ENCODE measurements around the gene WDFY2. TPM values are rescaled to one million over a fixed set of nuclear protein-coding genes. Genes with fewer than 3 reads are reported as not detected.

WDFY2 gene
- total RNA-seq, 1 donor: 10.2 TPM

DNA sequence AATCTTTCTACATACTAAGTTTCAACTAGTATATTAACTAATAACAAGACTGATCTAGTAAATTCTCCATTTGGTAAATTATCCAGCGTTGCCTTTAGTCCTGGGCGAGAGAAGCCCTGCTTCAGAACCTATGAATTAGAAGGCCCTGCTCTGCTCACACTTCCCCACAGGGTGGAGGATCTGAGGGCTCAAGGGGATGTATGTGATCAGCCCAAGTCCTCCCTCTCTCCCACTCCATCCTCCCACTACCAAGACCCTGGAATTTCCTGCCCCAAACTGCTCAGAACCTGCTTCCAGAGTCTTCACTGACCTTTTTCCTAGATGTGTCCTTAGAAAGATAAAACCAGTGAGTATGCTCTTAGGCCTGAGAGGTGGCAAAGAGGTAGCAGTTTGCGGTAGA is 91.6 kb downstream of the WDFY2 start:
- no peak for TF ChIP-seq CTCF (IDR thresholded peaks at IDR 0.05; ENCODE audit: insufficient read depth, low read length)
- no peak overlapping the region for H3K4me3 ChIP-seq (ENCODE audit: low read depth, low read length)
- no peak for DNase-seq (ENCODE audit: low read depth)

- DNase-seq (ENCODE audit: low read depth): no peak
- TF ChIP-seq CTCF (IDR thresholded peaks at IDR 0.05; ENCODE audit: insufficient read depth, low read length): no peak
- H3K4me3 ChIP-seq (ENCODE audit: low read depth, low read length): no peak overlapping the region
Measured at GRCh38 chr13:51676739-51677138, 92.5 kb downstream of the WDFY2 start.

- no peak overlapping the region for H3K4me3 ChIP-seq (ENCODE audit: low read depth, low read length)
- DNase-seq (ENCODE audit: low read depth): no peak
- TF ChIP-seq CTCF (IDR thresholded peaks at IDR 0.05; ENCODE audit: insufficient read depth, low read length): no peak
Measured at GRCh38 chr13:51678420-51678819, 94.2 kb downstream of the WDFY2 start.

DNA sequence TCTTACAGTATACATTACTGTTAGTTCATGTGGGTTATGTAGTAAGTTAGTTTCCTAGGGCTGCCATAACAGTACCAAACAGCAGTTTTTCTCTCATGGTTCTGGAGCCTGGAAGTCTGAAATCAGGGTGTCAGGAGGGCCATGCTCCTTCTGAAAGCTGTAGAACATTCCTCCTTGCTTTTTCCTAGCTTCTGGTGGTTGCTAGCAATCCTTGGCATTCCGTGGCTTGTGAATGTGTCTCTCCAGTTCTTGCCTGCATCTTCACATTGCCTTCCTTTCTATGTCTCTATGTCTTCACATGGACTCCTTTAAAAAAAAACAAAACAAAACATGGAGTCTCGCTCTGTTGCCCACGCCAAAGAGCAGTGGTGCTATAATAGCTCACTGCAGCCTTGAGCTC is 95.4 kb downstream of the WDFY2 start:
- no peak for DNase-seq (ENCODE audit: low read depth)
- TF ChIP-seq CTCF (IDR thresholded peaks at IDR 0.05; ENCODE audit: insufficient read depth, low read length): no peak
- no peak overlapping the region for H3K4me3 ChIP-seq (ENCODE audit: low read depth, low read length)

DNA sequence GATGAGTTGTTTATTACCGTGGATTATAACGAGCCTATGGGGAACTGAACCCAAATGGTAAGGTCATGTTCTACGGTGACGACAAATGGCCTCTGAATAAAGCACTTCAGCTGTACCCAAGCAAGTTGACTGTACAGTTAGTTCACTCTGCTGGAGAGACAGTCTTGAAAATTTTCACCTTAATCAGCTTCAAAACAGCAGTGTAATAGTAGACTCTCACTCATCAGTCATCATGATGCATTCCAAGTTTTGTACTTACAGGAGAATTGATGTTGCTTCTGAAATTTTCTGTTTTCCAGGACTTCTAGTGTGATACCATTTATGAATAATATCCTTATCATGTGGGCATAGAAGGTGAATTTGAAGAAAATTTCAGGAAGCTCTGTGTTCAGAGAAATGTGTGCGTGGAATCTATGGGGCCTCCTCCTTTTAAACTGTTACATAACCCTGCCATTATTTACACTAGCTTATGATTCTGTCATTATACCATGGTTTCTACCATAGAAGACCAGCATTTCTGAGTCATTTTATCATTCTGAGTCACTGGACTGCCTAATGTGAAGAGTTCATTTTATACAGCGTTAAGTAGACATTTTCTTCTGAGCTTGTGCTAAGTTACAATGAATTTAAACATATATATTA is 96.9 kb downstream of the WDFY2 start:
- no peak overlapping the region for H3K4me3 ChIP-seq (ENCODE audit: low read depth, low read length)
- no peak for TF ChIP-seq CTCF (IDR thresholded peaks at IDR 0.05; ENCODE audit: insufficient read depth, low read length)
- peak; percentile 68 for DNase-seq (ENCODE audit: low read depth)

GRCh38 chr13:51682686-51683085 is 98.4 kb downstream of the WDFY2 start:
- no peak overlapping the region for H3K4me3 ChIP-seq (ENCODE audit: low read depth, low read length)
- TF ChIP-seq CTCF (IDR thresholded peaks at IDR 0.05; ENCODE audit: insufficient read depth, low read length): no peak
- DNase-seq (ENCODE audit: low read depth): peak; percentile 25

DNA sequence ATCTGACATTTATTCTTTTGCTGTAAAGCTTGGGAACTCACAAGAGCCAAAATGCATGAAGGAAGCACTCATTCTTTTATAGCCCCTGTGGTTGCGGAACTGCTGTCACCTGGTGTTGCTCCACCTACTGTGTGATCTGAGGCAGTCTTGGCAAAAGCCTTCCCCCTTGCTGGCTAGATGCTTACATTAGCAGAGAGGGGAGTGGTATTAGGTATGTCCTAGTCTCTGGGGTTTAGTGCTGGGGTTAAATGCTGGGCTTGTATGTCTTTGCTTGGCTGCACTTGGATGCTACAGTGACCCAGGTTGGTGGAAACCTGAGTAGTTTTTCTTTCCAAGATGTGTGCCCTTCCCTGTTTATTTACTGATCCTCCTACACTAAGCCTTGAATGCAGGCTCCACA is 99.3 kb downstream of the WDFY2 start:
- no peak for DNase-seq (ENCODE audit: low read depth)
- H3K4me3 ChIP-seq (ENCODE audit: low read depth, low read length): no peak overlapping the region
- TF ChIP-seq CTCF (IDR thresholded peaks at IDR 0.05; ENCODE audit: insufficient read depth, low read length): no peak

Measured in fibroblast of the aortic adventitia (primary cell).